ENCODE data around the gene TNFAIP8. TPM values are rescaled to one million over a fixed set of nuclear protein-coding genes. Genes with fewer than 3 reads are reported as not detected.

The TNFAIP8 gene
- total and polyA plus RNA-seq, 9 of the 15 experiments (the other 6 are each of a cell fraction or from before 2014, with no cell fraction given), result 29.9 to 52.2 (median 44.8) TPM

- TF ChIP-seq BCLAF1 (IDR thresholded peaks at IDR 0.05; ENCODE audit: borderline replicate concordance in 1 of 2, control insufficient read depth in 1 of 2, low read depth in 2 of 2, low read length in 1 of 2) (no peak), SMAD2 (IDR thresholded peaks at IDR 0.05; ENCODE audit: low read depth, low read length) (no peak), TCFL5 (CRISPR knock-in tag; conservative IDR thresholded peaks at IDR 0.05) (no peak), ZNF785 (CRISPR knock-in tag; IDR thresholded peaks at IDR 0.05) (no peak), HEY1 (CRISPR knock-in tag; IDR thresholded peaks at IDR 0.05; ENCODE audit: borderline replicate concordance) (no peak), BCL6 (CRISPR knock-in tag; IDR thresholded peaks at IDR 0.05) (no peak)
Measured at GRCh38 chr5:119386596-119387344, 31.0 kb downstream of the TNFAIP8 start (continued).
